Lower leg skin (tissue), 4 donors: Measurements from ENCODE around the gene ASCC1. TPM values are rescaled to one million over a fixed set of nuclear protein-coding genes. Genes with fewer than 3 reads are reported as not detected.
"Not testable (repeated sequence)": the region's sequence is repeated elsewhere in the genome, so short reads cannot be mapped to it uniquely, and the experiment has no call there.

Experiments
- DNase-seq, 2 donors: peaks; one replicate each; pipeline ENCODE4 v3.0.0-alpha.2; 2019; ENCODE audit warnings: low spot score in 2 of 2
- H3K4me3 ChIP-seq: fragments of 200-600 bp; sonication (generic); 2 replicates; pipeline ENCODE4 v1.5.1; 2017; ENCODE audit warnings: mild to moderate bottlenecking, low read depth; ENCODE audit not compliant: poor library complexity, severe bottlenecking
- CTCF ChIP-seq, 3 donors: fragments of 450-650 bp; IDR thresholded peaks; one replicate each; pipeline ENCODE4 v1.5.1; 2016; ENCODE audit warnings: antibody characterized with exemption in 3 of 3, mild to moderate bottlenecking in 3 of 3, moderate library complexity in 2 of 3
- POLR2A ChIP-seq, 2 donors: fragments of 450-650 bp; IDR thresholded peaks; one replicate each; pipeline ENCODE4 v1.6.1; 2016 to 2017; ENCODE audit warnings: antibody characterized with exemption in 2 of 2, mild to moderate bottlenecking in 1 of 2, moderate library complexity in 1 of 2
- WGBS, 2 donors: methylation state at CpG; one replicate each; pipeline ENCODE4 v1.1.5; 2018; 5-methylcytosine and 5-hydroxymethylcytosine counted together
- intact Hi-C: fragments of 100-400 bp; cut with DNase I; formaldehyde crosslinking; loops from one replicate; pipeline ENCODE4 v1.15.0; 2023; ENCODE audit warnings: low total_unique reads
- total RNA-seq, 4 donors: library from RNA; depleted of rRNA; stranded (reverse); fragments of >200 nt; gene quantifications; one replicate each; pipeline ENCODE4 v1.1.0, GENCODE V29; 2016

ASCC1 gene
- total RNA-seq, 4 donors from 2014 or later = 17.7 to 33.3 (median 23.1) TPM

DNA sequence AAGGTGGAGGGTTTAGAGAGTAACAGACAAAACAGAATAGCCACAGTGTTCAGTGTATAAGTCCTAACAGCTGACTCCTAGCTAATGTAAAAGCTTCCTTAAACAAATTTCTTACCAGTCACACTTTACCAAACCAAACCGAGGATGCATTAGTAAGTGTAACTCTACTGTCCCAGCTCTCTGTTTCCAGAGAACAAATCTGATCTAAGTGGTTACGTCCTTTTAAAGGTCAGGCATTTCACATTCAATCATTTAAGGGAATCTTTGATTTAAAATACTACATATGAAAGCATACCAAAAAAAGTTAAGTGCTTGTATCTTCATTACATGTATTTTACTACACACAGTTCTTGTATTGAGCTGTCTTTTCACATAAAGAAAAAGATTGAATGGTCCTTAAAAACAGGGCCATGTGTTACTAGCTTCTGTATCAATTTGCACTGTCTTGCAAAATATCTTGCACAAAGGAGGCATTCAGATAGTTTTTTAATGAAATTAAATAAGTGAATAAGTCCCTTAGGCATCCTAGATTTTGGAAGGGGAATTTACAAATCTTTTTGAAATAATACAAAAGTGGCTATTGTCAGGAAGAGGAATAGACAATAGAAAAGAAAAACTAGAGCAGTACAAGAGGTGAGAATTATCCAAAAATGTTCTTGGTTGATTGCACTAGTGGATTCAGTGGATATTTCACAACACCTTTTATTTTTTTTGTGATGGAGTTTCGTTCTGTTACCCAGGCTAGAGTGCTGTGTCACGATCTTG lies 69.3 kb downstream of the ASCC1 start:
- TF ChIP-seq POLR2A (IDR thresholded peaks at IDR 0.05) (no peak), CTCF (IDR thresholded peaks at IDR 0.05) (no peak)
- 71 to 78% methylated on average over 4 of the region's 4 CpGs for WGBS, 2 donors
- intact Hi-C loops = no loop called here

DNA sequence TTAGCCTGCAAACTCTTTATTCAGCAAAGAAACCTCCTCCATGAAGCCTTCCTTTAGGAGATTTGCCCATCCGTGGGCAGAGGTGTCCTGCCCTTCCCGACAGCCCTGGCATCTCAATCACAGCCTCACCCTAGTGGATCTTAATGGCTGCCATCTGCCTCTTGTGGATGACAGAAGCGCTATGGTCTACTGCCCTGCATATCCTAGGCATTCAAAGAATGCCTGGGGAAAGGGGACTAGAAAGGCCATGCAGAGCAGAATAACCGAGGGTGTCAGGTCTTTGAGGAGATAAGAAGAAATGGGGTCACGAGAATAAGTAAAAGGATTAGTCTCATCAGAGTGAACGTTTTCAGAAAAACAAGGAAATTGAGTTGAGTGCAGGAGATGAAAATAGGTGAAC lies 70.0 kb downstream of the ASCC1 start:
- intact Hi-C loops = no loop called here
- WGBS, 2 donors = 81 to 83% methylated on average over 6 of the region's 6 CpGs
- H3K4me3 ChIP-seq = no peak overlapping the region
- DNase-seq = no peak
- TF ChIP-seq POLR2A (IDR thresholded peaks at IDR 0.05) (no peak), CTCF (IDR thresholded peaks at IDR 0.05) (no peak)

More for the DNA sequence above, 69.3 kb downstream of the ASCC1 start:
- no peak for DNase-seq
- no peak overlapping the region for H3K4me3 ChIP-seq

DNA sequence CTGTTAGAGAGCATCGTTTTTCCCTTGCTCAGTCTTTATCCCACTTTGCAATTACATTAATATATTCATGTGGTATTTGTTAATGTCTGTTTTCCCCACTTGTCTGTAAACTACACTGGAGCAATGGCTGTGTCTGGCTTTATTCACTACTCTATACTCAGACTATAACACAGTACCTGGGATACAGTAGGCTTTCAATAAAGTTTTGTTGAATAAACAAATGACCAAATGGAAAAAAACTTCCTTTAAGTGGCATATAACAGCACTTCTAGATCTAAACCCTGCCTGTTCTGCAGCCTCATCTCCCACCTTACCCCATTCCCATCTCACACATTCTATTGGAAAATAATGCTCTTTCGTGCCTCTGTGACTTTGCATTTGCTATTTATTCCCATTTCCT lies 70.4 kb downstream of the ASCC1 start:
- intact Hi-C loops = no loop called here
- no peak for DNase-seq
- WGBS, 2 donors = 73% methylated on average over 2 of the region's 2 CpGs
- TF ChIP-seq POLR2A (IDR thresholded peaks at IDR 0.05) (no peak), CTCF (IDR thresholded peaks at IDR 0.05) (no peak)
- H3K4me3 ChIP-seq = no peak overlapping the region

DNA sequence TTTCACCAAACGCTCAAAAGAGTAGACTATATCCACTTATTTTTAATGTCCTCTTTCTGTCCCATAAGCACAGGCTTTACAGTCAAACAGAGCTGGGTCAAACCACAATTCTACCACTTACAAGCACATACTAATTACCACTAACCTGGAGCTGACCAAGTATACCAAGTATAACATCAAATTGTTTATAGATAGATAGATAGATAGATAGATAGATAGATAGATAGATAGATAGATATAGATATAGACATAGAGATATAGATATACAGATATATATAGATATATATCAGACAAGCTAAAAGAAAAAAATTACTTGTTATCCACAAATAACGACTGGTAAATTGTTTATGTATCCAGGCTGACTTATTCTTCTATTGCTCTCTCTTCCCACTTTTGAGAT lies 75.2 kb downstream of the ASCC1 start:
- WGBS, 2 donors = 91 to 95% methylated on average over 2 of the region's 2 CpGs
- intact Hi-C loops = no loop called here
- DNase-seq = no peak
- no peak overlapping the region for H3K4me3 ChIP-seq
- TF ChIP-seq CTCF (IDR thresholded peaks at IDR 0.05) (no peak), POLR2A (IDR thresholded peaks at IDR 0.05) (no peak)

DNA sequence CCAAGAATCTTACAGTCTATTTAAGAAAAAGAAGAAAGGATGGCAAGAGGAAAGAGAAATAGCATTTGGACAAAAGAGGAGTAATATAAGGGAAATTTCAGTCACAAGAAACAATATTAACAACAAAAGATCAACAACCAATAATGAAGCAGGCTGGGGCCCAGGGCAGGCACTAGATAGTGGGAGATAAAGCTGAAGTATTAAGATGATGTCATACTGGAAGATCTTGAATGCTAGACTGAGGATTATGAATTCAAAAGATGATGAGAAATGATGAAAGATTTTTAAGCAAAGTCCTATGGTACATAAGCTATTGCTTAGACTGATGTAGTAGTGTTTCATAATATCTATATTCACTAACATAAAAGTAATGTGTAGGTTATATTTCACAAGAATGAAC lies 75.9 kb downstream of the ASCC1 start:
- no peak overlapping the region for H3K4me3 ChIP-seq
- no peak for TF ChIP-seq CTCF (IDR thresholded peaks at IDR 0.05)
- TF ChIP-seq POLR2A (IDR thresholded peaks at IDR 0.05) = no peak
- no peak for DNase-seq
- intact Hi-C loops = no loop called here

DNA sequence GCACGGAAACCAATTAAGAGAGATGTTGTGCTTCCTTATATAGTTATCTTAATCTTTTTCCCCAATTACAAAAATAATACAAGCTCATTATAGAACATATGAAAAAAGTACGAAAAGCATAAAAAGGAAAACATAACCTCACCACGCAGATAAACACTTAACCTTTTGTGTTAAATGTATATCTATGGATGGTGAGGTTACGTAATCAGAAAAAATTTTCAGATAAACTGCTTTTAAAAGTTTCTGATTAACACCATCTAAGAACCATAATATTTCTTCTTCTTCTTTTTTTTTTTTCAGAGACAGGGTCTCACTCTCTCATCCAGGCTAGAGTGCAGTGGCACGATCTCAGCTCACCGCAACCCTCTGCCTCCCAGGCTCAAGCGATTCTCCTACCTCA lies 78.5 kb downstream of the ASCC1 start:
- 97% methylated on average over 7 of the region's 7 CpGs for WGBS, 2 donors
- intact Hi-C loops = no loop called here
- TF ChIP-seq CTCF (IDR thresholded peaks at IDR 0.05) = no peak
- no peak for TF ChIP-seq POLR2A (IDR thresholded peaks at IDR 0.05)
- DNase-seq = no peak
- H3K4me3 ChIP-seq = no peak overlapping the region

GRCh38 chr10:72136225-72136624 lies 79.9 kb downstream of the ASCC1 start:
- intact Hi-C loops, H3K4me3 ChIP-seq, DNase-seq: not testable (repeated sequence)
- 96% methylated on average over 10 of the region's 10 CpGs for WGBS, 2 donors
